G401 (cell line): ENCODE data around the gene SLC24A4. TPM values are rescaled to one million over a fixed set of nuclear protein-coding genes. Genes with fewer than 3 reads are reported as not detected.

Source experiments
- DNase-seq: peaks from one replicate; pipeline ENCODE4 v3.0.0-alpha.2; 2015; ENCODE audit warnings: low spot score
- in situ Hi-C: cut with HindIII; loops from 2 replicates; pipeline ENCODE4 v1.10.0; 2016; ENCODE audit warnings: low sequenced_read_pairs, mixed read lengths
- total RNA-seq: library from RNA; depleted of rRNA; stranded (reverse); fragments of >200 nt; shearing (Covaris generic); gene quantifications from 2 replicates; pipeline ENCODE4 v1.2.3, GENCODE V29; 2014; rRNA removed

Gene SLC24A4
- total RNA-seq, 1 experiment from 2014 or later, result not detected

DNA sequence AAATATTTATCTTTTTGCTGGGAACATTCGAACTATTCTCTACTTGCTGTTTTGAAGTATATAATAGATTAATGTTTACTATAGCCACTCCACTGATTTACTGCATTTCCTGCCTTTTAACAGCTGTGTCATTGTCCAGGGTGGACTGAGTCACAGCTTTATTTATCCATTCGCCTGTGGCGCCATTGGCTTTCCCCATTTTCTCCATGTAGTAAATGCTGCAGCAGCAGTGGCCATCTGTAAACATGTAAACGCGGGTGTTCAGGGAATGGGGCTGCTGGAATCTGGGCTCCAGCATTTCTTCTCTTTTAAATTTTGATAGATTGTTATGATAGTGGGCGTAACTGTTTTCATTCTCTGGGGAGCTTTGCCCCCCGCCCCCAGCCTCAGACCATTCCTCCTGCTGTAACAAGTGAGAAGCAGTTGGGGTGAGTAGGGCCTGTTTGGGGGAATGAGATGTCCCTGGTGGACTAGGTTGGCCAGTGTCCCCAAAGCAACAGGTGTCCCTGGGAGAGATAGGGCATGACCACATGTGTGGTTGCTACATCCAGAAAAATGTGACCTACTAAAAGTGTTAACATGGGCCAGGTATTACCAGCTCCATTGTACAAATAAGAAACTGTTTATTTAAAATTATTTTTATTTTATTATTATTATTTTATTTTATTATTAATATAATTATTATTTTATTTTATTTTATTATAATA, 223.5 kb downstream of the SLC24A4 start:
- in situ Hi-C loops, result no loop called here
- no peak for DNase-seq

DNA sequence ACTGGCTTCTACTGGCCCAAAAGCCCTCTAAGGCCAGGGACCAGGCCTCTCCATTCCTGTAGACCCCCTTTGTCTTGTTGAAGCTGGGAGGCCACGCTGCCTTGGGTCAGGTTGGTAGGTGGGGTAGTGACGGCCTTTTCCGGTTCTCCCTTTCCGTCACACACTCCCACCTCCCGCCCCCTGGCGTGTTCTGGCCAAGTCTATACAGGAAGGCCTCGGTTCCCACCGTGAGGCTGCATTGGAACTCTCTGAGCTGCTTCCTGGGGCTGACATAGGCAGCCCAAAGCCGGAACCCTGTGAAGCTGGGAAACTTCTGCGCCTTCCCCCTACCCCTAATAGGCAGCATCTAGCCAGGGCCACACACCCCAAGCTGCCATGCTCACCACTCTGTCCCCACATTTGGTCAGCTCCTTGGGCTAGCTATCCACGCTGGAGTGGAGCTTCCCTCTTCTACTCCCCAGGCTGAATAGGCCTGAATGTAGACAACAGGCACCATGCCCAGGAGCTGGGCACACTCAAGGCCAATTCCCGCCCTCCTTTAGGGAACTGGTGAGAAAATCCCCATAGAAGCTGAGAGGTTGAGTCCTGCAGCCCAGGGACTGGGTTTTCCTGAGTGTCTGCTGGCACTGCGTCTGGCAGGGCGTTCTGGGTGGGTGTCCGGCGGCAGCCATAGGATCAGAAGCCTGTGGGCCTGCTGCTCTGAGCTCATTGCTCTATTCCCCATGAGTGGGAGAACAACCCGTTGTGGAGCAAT, 226.3 kb downstream of the SLC24A4 start:
- in situ Hi-C loops, result no loop called here
- DNase-seq, result no peak

DNA sequence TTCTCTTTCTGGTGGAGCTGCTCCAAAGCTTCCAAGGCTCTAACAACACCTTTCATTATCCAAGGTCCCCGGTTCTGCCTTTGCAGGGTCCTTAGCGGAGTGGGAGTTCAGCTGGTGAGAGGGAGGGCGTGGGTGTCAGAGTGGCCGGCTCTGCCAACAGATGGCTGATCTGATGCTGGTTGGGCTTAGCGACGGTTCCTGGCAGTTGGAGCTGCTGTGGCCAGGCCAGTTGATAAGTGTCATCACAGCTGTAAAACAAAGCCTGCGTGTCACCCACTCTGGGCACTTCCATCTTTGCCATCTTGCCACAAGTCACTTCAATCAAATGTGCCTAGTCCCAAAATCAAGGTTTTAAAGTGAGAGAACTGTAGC, 226.9 kb downstream of the SLC24A4 start:
- DNase-seq, result no peak
- in situ Hi-C loops, result no loop called here

Other genes with a start within 250 kb of the SLC24A4 start
- gene ATXN3, start 216.6 kb upstream of the SLC24A4 start, total RNA-seq, result 26.8 and 40.9 TPM in 2 replicates
- gene NDUFB1, start 201.5 kb upstream of the SLC24A4 start, total RNA-seq, result 367 and 480 TPM in 2 replicates
- gene CPSF2, start 201.2 kb upstream of the SLC24A4 start, total RNA-seq, result 69.4 and 75.7 TPM in 2 replicates
- 0.18 and 0.85 TPM in 2 replicates for gene RIN3, start 190.6 kb downstream of the SLC24A4 start, total RNA-seq